ENCODE results near the gene NAPSA.

DNA sequence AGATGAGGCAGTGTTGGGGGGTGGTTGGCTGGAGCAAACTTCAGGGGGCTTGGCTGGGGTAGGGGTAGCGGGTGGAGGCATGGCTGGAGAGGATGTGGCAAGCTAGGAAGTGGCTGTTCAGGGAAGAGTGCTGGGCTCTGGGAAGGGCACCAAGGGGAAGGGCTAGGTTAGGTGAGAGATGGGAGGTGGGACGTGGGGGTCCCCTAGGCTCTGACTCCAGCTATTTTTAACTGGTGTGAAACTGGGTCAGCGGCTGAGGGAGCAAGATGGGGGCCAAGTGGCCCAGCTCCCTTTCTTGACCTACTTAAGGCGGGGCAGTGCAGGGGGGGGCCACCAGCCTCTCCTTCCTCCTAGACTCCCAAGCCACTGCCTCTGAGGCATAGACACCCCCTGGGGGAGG is 43.6 kb downstream of the NAPSA start:
- TF ChIP-seq, protein P1, sequence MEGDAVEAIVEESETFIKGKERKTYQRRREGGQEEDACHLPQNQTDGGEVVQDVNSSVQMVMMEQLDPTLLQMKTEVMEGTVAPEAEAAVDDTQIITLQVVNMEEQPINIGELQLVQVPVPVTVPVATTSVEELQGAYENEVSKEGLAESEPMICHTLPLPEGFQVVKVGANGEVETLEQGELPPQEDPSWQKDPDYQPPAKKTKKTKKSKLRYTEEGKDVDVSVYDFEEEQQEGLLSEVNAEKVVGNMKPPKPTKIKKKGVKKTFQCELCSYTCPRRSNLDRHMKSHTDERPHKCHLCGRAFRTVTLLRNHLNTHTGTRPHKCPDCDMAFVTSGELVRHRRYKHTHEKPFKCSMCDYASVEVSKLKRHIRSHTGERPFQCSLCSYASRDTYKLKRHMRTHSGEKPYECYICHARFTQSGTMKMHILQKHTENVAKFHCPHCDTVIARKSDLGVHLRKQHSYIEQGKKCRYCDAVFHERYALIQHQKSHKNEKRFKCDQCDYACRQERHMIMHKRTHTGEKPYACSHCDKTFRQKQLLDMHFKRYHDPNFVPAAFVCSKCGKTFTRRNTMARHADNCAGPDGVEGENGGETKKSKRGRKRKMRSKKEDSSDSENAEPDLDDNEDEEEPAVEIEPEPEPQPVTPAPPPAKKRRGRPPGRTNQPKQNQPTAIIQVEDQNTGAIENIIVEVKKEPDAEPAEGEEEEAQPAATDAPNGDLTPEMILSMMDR (IDR thresholded peaks at IDR 0.05): no peak
- TF ChIP-seq, protein P2, sequence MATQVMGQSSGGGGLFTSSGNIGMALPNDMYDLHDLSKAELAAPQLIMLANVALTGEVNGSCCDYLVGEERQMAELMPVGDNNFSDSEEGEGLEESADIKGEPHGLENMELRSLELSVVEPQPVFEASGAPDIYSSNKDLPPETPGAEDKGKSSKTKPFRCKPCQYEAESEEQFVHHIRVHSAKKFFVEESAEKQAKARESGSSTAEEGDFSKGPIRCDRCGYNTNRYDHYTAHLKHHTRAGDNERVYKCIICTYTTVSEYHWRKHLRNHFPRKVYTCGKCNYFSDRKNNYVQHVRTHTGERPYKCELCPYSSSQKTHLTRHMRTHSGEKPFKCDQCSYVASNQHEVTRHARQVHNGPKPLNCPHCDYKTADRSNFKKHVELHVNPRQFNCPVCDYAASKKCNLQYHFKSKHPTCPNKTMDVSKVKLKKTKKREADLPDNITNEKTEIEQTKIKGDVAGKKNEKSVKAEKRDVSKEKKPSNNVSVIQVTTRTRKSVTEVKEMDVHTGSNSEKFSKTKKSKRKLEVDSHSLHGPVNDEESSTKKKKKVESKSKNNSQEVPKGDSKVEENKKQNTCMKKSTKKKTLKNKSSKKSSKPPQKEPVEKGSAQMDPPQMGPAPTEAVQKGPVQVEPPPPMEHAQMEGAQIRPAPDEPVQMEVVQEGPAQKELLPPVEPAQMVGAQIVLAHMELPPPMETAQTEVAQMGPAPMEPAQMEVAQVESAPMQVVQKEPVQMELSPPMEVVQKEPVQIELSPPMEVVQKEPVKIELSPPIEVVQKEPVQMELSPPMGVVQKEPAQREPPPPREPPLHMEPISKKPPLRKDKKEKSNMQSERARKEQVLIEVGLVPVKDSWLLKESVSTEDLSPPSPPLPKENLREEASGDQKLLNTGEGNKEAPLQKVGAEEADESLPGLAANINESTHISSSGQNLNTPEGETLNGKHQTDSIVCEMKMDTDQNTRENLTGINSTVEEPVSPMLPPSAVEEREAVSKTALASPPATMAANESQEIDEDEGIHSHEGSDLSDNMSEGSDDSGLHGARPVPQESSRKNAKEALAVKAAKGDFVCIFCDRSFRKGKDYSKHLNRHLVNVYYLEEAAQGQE (IDR thresholded peaks at IDR 0.05; ENCODE audit: low read depth, low read length): no peak
- TF ChIP-seq JUND (IDR thresholded peaks at IDR 0.05) (no peak), FOXJ3 (CRISPR knock-in tag; IDR thresholded peaks at IDR 0.05) (no peak), POLR2AphosphoS5 (IDR thresholded peaks at IDR 0.05; ENCODE audit: low read depth, low read length) (no peak), TEAD4 (IDR thresholded peaks at IDR 0.05; ENCODE audit: borderline replicate concordance, insufficient read depth) (no peak), RAD21 (IDR thresholded peaks at IDR 0.05; ENCODE audit: low read length) (no peak), EZH2phosphoT487 (IDR thresholded peaks at IDR 0.05; ENCODE audit: borderline replicate concordance, low read depth) (no peak), ELF1 (IDR thresholded peaks at IDR 0.05) (no peak)
- TF ChIP-seq, protein P3, sequence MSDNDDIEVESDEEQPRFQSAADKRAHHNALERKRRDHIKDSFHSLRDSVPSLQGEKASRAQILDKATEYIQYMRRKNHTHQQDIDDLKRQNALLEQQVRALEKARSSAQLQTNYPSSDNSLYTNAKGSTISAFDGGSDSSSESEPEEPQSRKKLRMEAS (IDR thresholded peaks at IDR 0.05; ENCODE audit: low read depth): no peak
- TF ChIP-seq, protein P4, sequence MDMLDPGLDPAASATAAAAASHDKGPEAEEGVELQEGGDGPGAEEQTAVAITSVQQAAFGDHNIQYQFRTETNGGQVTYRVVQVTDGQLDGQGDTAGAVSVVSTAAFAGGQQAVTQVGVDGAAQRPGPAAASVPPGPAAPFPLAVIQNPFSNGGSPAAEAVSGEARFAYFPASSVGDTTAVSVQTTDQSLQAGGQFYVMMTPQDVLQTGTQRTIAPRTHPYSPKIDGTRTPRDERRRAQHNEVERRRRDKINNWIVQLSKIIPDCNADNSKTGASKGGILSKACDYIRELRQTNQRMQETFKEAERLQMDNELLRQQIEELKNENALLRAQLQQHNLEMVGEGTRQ (IDR thresholded peaks at IDR 0.05; ENCODE audit: borderline replicate concordance, low read depth, low read length): no peak
- TF ChIP-seq, protein P5, sequence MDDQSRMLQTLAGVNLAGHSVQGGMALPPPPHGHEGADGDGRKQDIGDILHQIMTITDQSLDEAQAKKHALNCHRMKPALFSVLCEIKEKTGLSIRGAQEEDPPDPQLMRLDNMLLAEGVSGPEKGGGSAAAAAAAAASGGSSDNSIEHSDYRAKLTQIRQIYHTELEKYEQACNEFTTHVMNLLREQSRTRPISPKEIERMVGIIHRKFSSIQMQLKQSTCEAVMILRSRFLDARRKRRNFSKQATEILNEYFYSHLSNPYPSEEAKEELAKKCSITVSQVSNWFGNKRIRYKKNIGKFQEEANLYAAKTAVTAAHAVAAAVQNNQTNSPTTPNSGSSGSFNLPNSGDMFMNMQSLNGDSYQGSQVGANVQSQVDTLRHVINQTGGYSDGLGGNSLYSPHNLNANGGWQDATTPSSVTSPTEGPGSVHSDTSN (IDR thresholded peaks at IDR 0.05): no peak
